ENCODE data around the gene MYO3A.

- no peak for TF ChIP-seq POLR2AphosphoS5 (IDR thresholded peaks at IDR 0.05)
- TF ChIP-seq CTCF (IDR thresholded peaks at IDR 0.05), result no peak
Observed at GRCh38 chr10:25952857-25953256, 18.8 kb downstream of the MYO3A start.
